Measurements from ENCODE around the gene IRF2BP1. TPM values are rescaled to one million over a fixed set of nuclear protein-coding genes. Genes with fewer than 3 reads are reported as not detected.

IRF2BP1 gene
- total and polyA plus RNA-seq, 2 of the 13 experiments (the other 11 are each of a cell fraction or from before 2014, with no cell fraction given): 4.3 to 14.3 TPM

- TF ChIP-seq GMEB1 (CRISPR knock-in tag; IDR thresholded peaks at IDR 0.05; ENCODE audit: borderline replicate concordance) (peak; percentile 32; the same call in 1 of the 2 replicates), ZNF160 (CRISPR knock-in tag; IDR thresholded peaks at IDR 0.05) (no peak), TP53 (CRISPR knock-in tag; conservative IDR thresholded peaks at IDR 0.05) (0 out of 2 replicates have a peak, but pooled peaks have one; percentile 46), ZNF558 (CRISPR knock-in tag; IDR thresholded peaks at IDR 0.05; ENCODE audit: borderline replicate concordance) (no peak), ZNF782 (CRISPR knock-in tag; IDR thresholded peaks at IDR 0.05; ENCODE audit: borderline replicate concordance) (peak; percentile 77; the same call in 1 of the 2 replicates), ZSCAN20 (CRISPR knock-in tag; IDR thresholded peaks at IDR 0.05; ENCODE audit: borderline replicate concordance) (no peak), KLF16 (CRISPR knock-in tag; IDR thresholded peaks at IDR 0.05) (peak in 1 of 2 experiments; percentile 70; a peak in 1 of 4 replicates), LCORL (IDR thresholded peaks at IDR 0.05) (no peak), LCORL (CRISPR knock-in tag; IDR thresholded peaks at IDR 0.05) (0 out of 2 replicates have a peak, but pooled peaks have one; percentile 6), GATAD2A (CRISPR knock-in tag; IDR thresholded peaks at IDR 0.05) (peak; percentile 65), HMGXB4 (CRISPR knock-in tag; IDR thresholded peaks at IDR 0.05; ENCODE audit: borderline replicate concordance in 1 of 2, low read depth in 1 of 2) (peak; percentile 68 to 80), KDM1A (CRISPR knock-in tag; IDR thresholded peaks at IDR 0.05) (peak; percentile 91), PAX8 (CRISPR knock-in tag; IDR thresholded peaks at IDR 0.05; ENCODE audit: borderline replicate concordance) (no peak), NR2F1 (CRISPR knock-in tag; IDR thresholded peaks at IDR 0.05) (peak in 1 of 2 experiments; percentile 11; a peak in 1 of 4 replicates), ZSCAN12 (CRISPR knock-in tag; IDR thresholded peaks at IDR 0.05) (no peak), ZNF501 (CRISPR knock-in tag; IDR thresholded peaks at IDR 0.05) (peak; percentile 34), NFRKB (IDR thresholded peaks at IDR 0.05) (no peak), GMEB2 (CRISPR knock-in tag; IDR thresholded peaks at IDR 0.05; ENCODE audit: low read depth) (no peak), HNF4G (IDR thresholded peaks at IDR 0.05; ENCODE audit: borderline replicate concordance, low read depth, low read length) (no peak), HNF4G (CRISPR knock-in tag; IDR thresholded peaks at IDR 0.05; ENCODE audit: borderline replicate concordance, low read depth) (0 out of 2 replicates have a peak, but pooled peaks have one; percentile 44), ZNF605 (CRISPR knock-in tag; IDR thresholded peaks at IDR 0.05) (peak; percentile 64; the same call in 1 of the 2 replicates), ZNF678 (CRISPR knock-in tag; IDR thresholded peaks at IDR 0.05) (0 out of 2 replicates have a peak, but pooled peaks have one; percentile 76), ZNF274 (CRISPR knock-in tag; IDR thresholded peaks at IDR 0.05) (0 out of 2 replicates have a peak, but pooled peaks have one; percentile 41), MED8 (CRISPR knock-in tag; IDR thresholded peaks at IDR 0.05; ENCODE audit: insufficient replicate concordance) (peak; percentile 53)
- TF ChIP-seq, protein P1, sequence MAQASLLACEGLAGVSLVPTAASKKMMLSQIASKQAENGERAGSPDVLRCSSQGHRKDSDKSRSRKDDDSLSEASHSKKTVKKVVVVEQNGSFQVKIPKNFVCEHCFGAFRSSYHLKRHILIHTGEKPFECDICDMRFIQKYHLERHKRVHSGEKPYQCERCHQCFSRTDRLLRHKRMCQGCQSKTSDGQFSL (CRISPR knock-in tag; IDR thresholded peaks at IDR 0.05): peak; percentile 95
Observed at GRCh38 chr19:45886427-45887199, 672 bp upstream of the IRF2BP1 start (continued).

Data from HepG2 (cell line).